GM06990 (cell line): ENCODE results near the gene LHX3.

Experiments
- DNase-seq: peaks from one replicate; pipeline ENCODE4 v3.0.0-alpha.2; 2011; ENCODE audit not compliant: insufficient read length; ENCODE audit errors: extremely low read depth
- H3K27me3 ChIP-seq: replicated peaks from 2 replicates; pipeline ENCODE4 v1.6.0; 2011; ENCODE audit warnings: low read length; ENCODE audit not compliant: control insufficient read depth, insufficient read depth
- H3K36me3 ChIP-seq: 2 replicates; pipeline ENCODE4 v1.5.1; 2011; ENCODE audit warnings: low read length; ENCODE audit not compliant: control insufficient read depth, insufficient read depth
- H3K4me3 ChIP-seq: replicated peaks from 2 replicates; pipeline ENCODE4 v1.5.1; 2011; ENCODE audit warnings: low read depth, mild to moderate bottlenecking, control low read depth, low read length
- TF ChIP-seq, protein P1 (sequence below): IDR thresholded peaks from 2 replicates; pipeline ENCODE4 v1.5.1; 2011; ENCODE audit warnings: low read length, control low read depth, mild to moderate bottlenecking, inconsistent platforms; ENCODE audit not compliant: insufficient read depth, poor library complexity, severe bottlenecking

The LHX3 gene

DNA sequence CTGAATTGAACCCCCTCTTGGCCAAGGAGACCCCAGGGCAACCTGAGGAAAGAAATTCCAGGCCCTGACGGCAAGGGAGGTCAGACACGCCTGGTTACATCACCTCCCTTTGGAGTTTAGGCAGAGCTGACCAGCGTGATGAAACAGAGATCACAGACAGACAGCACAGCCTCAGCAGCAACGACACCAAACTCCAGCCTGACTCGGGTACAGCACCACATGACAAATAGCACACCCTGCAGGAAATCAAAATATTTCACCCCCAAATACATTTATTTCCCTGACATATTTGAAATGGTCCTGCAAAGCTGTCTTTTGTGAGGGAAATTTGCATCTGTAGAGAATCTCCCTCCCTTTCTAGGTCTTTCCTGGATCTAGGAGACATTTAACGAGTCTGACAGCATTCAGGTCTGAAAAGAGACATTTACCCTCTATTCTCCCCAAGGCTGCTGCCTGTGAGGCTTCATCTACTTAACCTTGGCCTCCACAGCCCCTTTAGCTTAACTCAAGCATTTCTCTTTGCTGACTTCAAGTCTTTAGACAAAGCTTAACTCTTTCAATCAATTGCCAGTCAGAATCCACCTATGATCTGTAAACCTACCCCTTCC lies 38.1 kb upstream of the LHX3 start:
- no peak for DNase-seq
- H3K27me3 ChIP-seq, result no peaks in the 10 kb centered on the region; the same call in 1 of the 2 replicates
- peak overlapping the region; percentile 93; the same call in 1 of the 2 replicates for H3K4me3 ChIP-seq
- H3K36me3 ChIP-seq, result peaks cover 3% of the 10 kb centered on the region; the same call in 1 of the 2 replicates
- TF ChIP-seq, protein P1, sequence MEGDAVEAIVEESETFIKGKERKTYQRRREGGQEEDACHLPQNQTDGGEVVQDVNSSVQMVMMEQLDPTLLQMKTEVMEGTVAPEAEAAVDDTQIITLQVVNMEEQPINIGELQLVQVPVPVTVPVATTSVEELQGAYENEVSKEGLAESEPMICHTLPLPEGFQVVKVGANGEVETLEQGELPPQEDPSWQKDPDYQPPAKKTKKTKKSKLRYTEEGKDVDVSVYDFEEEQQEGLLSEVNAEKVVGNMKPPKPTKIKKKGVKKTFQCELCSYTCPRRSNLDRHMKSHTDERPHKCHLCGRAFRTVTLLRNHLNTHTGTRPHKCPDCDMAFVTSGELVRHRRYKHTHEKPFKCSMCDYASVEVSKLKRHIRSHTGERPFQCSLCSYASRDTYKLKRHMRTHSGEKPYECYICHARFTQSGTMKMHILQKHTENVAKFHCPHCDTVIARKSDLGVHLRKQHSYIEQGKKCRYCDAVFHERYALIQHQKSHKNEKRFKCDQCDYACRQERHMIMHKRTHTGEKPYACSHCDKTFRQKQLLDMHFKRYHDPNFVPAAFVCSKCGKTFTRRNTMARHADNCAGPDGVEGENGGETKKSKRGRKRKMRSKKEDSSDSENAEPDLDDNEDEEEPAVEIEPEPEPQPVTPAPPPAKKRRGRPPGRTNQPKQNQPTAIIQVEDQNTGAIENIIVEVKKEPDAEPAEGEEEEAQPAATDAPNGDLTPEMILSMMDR, result no peak

DNA sequence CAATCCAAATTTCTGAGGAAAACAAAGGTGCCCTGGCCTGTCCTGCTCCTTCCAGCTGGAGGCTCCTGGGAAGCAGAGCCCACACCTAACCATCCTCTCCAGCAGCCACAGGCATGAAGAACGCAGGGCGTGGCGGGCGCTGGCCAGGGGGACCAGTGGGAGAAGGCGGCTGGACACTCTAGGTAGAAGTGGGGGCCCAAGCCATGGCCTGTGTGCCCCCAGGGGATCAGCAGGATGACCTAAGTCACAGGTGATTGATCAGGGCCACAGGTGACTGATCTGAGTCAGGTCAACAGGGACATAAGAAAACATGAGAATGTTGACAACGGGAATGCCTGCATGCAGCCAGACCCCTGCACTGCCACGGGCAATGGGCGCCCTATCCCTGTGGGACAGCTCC lies 37.3 kb upstream of the LHX3 start:
- TF ChIP-seq, protein P1, result no peak
- DNase-seq, result no peak
- H3K27me3 ChIP-seq, result no peaks in the 10 kb centered on the region
- H3K4me3 ChIP-seq, result no peak overlapping the region; the same call in 1 of the 2 replicates
- H3K36me3 ChIP-seq, result peaks cover 5% of the 10 kb centered on the region; the same call in 1 of the 2 replicates

DNA sequence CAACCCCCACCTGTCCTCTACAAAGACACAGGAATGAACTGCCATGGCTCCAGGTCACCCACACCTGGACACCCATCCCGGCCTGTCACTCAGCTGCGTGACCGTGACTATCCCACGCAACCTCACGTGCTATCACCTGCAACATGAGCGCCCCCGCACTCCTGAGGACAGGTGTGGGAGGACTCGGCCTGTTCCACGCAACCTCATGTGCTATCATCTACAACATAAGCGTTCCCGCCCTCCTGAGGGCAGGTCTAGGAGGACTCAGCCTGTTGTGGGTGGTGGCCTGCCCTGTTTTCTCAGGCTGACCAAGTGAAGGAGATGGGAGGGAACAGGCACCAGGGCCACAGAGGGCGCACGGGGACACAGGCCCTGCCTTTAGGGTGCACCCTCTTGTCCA lies 36.6 kb upstream of the LHX3 start:
- no peak for DNase-seq
- Histone ChIP-seq H3K27me3 (no peaks in the 10 kb centered on the region), H3K4me3 (no peak overlapping the region), H3K36me3 (peaks cover 8% of the 10 kb centered on the region)
- TF ChIP-seq, protein P1, result no peak

DNA sequence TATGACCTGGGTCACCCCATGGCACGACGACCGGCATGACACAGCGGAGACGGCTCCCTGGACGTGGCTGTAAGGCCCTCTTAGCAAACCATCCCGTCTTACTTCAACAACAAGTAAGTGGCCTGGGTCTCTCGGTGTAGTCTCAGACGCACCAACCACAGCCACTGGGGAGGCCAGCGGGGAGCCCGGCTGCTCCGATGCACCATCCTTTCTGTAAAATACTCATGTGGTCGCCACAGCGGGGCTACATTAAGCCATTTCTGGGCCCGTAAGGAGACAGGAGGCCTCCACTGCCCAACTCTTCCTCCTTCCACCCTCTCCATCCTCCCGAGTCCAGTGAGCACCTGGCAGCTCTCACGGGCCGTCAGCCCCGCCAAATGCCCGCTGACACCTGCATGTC lies 36.0 kb upstream of the LHX3 start:
- Histone ChIP-seq H3K4me3 (no peak overlapping the region), H3K27me3 (no peaks in the 10 kb centered on the region), H3K36me3 (peaks cover 13% of the 10 kb centered on the region)
- DNase-seq, result no peak
- TF ChIP-seq, protein P1, result no peak

DNA sequence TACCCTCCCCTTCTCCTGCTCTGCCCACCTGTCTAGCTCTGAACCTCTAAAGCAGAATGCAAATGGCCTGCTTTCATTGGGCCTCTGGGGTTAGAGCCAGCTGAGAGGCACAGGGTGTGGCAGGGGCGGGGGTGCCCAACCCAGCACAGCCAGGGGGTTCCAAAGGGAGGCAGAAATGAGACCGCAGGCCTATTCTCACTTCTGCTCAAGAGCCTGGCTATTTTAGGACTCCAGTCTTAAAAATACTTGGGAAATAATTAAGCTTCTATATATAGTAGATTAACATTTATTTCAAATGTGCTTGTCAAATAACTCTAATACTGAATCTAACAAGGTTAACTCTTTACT lies 35.0 kb upstream of the LHX3 start:
- Histone ChIP-seq H3K36me3 (peaks cover 20% of the 10 kb centered on the region), H3K4me3 (no peak overlapping the region), H3K27me3 (no peaks in the 10 kb centered on the region)
- peak; percentile 59 for DNase-seq
- TF ChIP-seq, protein P1, result no peak
